HEK293 (cell line): ENCODE data around the gene C1orf115.
"Not testable (repeated sequence)": the region's sequence is repeated elsewhere in the genome, so short reads cannot be mapped to it uniquely, and the experiment has no call there.

Source experiments
- CTCF ChIA-PET: fragments of 350-600 bp; formaldehyde crosslinking; extraction: SDS; loops from one replicate; lab custom pipeline; 2021; ENCODE audit warnings: antibody characterized with exemption; lab: Yijun Ruan, JAX
- POLR2A ChIA-PET: fragments of 300-600 bp; formaldehyde crosslinking; extraction: SDS; loops from one replicate; lab custom pipeline; 2020; ENCODE audit warnings: antibody characterized with exemption, inconsistent platforms; lab: Yijun Ruan, JAX
- H3K27ac ChIP-seq: fragments of 200-500 bp; sonication (Bioruptor generic); 2 replicates; pipeline ENCODE4 v1.5.1; 2014; ENCODE audit warnings: low read depth, low read length, control low read depth, inconsistent platforms; ENCODE audit errors: extremely low read depth
- H3K36me3 ChIP-seq, 2 experiments: fragments of 200-500 bp in 1 of 2; sonication (Bioruptor generic) in 1 of 2; 1 replicate in 1 of 2; 2 replicates in 1 of 2; pipeline ENCODE4 v1.5.1; 2014 to 2017; ENCODE audit warnings: inconsistent platforms in 2 of 2, low read length in 2 of 2; ENCODE audit not compliant: control insufficient read depth in 2 of 2, insufficient read depth in 1 of 2
- H3K4me1 ChIP-seq: fragments of 200-500 bp; sonication (Bioruptor generic); 2 replicates; pipeline ENCODE4 v1.5.1; 2014; ENCODE audit warnings: mild to moderate bottlenecking, low read length, inconsistent platforms; ENCODE audit not compliant: control insufficient read depth, insufficient read depth
- H3K4me3 ChIP-seq: 2 replicates; pipeline ENCODE4 v1.5.1; 2011; ENCODE audit warnings: low read depth, mild to moderate bottlenecking, control low read depth, low read length, moderate library complexity
- H3K9me3 ChIP-seq: fragments of 200-500 bp; sonication (Bioruptor generic); 2 replicates; pipeline ENCODE4 v1.5.1; 2014; ENCODE audit warnings: low read depth, low read length, inconsistent platforms; ENCODE audit not compliant: control insufficient read depth, insufficient read depth
- BCL11B ChIP-seq: fragments of 450-650 bp; formaldehyde crosslinking; IDR thresholded peaks from 2 replicates; pipeline ENCODE4 v1.5.1; 2016; ENCODE audit warnings: low read depth, missing biosample characterization, missing genetic modification characterization
- REST ChIP-seq: fragments of 450-650 bp; formaldehyde crosslinking; IDR thresholded peaks from 2 replicates; pipeline ENCODE4 v1.5.1; 2016; ENCODE audit warnings: missing biosample characterization, missing genetic modification characterization
- SCRT1 ChIP-seq: fragments of 450-650 bp; formaldehyde crosslinking; IDR thresholded peaks from 2 replicates; pipeline ENCODE4 v1.5.1; 2016; ENCODE audit warnings: missing biosample characterization, missing genetic modification characterization, borderline replicate concordance
- SETDB1 ChIP-seq: IDR thresholded peaks from one replicate; pipeline ENCODE4 v1.6.1; 2017; ENCODE audit warnings: mild to moderate bottlenecking, low read length, moderate library complexity, mixed read lengths; ENCODE audit not compliant: insufficient read length
- TCF7L2 ChIP-seq: IDR thresholded peaks from 2 replicates; pipeline ENCODE4 v1.6.1; 2011; ENCODE audit warnings: low read depth, mild to moderate bottlenecking, inconsistent platforms, low read length, moderate library complexity, borderline replicate concordance
- ZBTB6 ChIP-seq: fragments of 450-650 bp; formaldehyde crosslinking; IDR thresholded peaks from 2 replicates; pipeline ENCODE4 v1.5.1; 2017; ENCODE audit warnings: missing biosample characterization, missing genetic modification characterization
- ZEB2 ChIP-seq: fragments of 450-650 bp; formaldehyde crosslinking; IDR thresholded peaks from 2 replicates; pipeline ENCODE4 v1.5.1; 2016; ENCODE audit warnings: missing biosample characterization, missing genetic modification characterization
- ZIC2 ChIP-seq: fragments of 450-650 bp; formaldehyde crosslinking; IDR thresholded peaks from 2 replicates; pipeline ENCODE4 v1.5.1; 2016; ENCODE audit warnings: missing biosample characterization, missing genetic modification characterization
- ZNF121 ChIP-seq: fragments of 450-650 bp; formaldehyde crosslinking; IDR thresholded peaks from 2 replicates; pipeline ENCODE4 v1.5.1; 2016; ENCODE audit warnings: missing biosample characterization, missing genetic modification characterization
- ZNF169 ChIP-seq: fragments of 450-650 bp; formaldehyde crosslinking; IDR thresholded peaks from 2 replicates; pipeline ENCODE4 v1.5.1; 2016; ENCODE audit warnings: missing biosample characterization, missing genetic modification characterization
- ZNF2 ChIP-seq: fragments of 450-650 bp; formaldehyde crosslinking; IDR thresholded peaks from 2 replicates; pipeline ENCODE4 v1.5.1; 2016; ENCODE audit warnings: missing biosample characterization, missing genetic modification characterization
- ZNF23 ChIP-seq: fragments of 450-650 bp; formaldehyde crosslinking; IDR thresholded peaks from 2 replicates; pipeline ENCODE4 v1.5.1; 2016; ENCODE audit warnings: missing biosample characterization, missing genetic modification characterization, borderline replicate concordance
- ZNF248 ChIP-seq: fragments of 450-650 bp; formaldehyde crosslinking; IDR thresholded peaks from 2 replicates; pipeline ENCODE4 v1.5.1; 2017; ENCODE audit warnings: missing biosample characterization, missing genetic modification characterization
- ZNF280C ChIP-seq: fragments of 450-650 bp; formaldehyde crosslinking; IDR thresholded peaks from 2 replicates; pipeline ENCODE4 v1.5.1; 2016; ENCODE audit warnings: missing biosample characterization, missing genetic modification characterization
- ZNF391 ChIP-seq: fragments of 450-650 bp; formaldehyde crosslinking; IDR thresholded peaks from 2 replicates; pipeline ENCODE4 v1.5.1; 2016; ENCODE audit warnings: low read depth, missing biosample characterization, missing genetic modification characterization, borderline replicate concordance
- ZNF48 ChIP-seq: fragments of 450-650 bp; formaldehyde crosslinking; IDR thresholded peaks from 2 replicates; pipeline ENCODE4 v1.5.1; 2016; ENCODE audit warnings: missing biosample characterization, missing genetic modification characterization
- ZNF501 ChIP-seq: fragments of 450-650 bp; formaldehyde crosslinking; IDR thresholded peaks from 2 replicates; pipeline ENCODE4 v1.5.1; 2016; ENCODE audit warnings: missing biosample characterization, missing genetic modification characterization
- ZNF521 ChIP-seq: fragments of 450-650 bp; formaldehyde crosslinking; IDR thresholded peaks from 2 replicates; pipeline ENCODE4 v1.5.1; 2017; ENCODE audit warnings: missing biosample characterization, mild to moderate bottlenecking, missing genetic modification characterization
- ZNF621 ChIP-seq: fragments of 450-650 bp; formaldehyde crosslinking; IDR thresholded peaks from 2 replicates; pipeline ENCODE4 v1.5.1; 2017; ENCODE audit warnings: missing biosample characterization, missing genetic modification characterization
- ZNF629 ChIP-seq: fragments of 450-650 bp; formaldehyde crosslinking; IDR thresholded peaks from 2 replicates; pipeline ENCODE4 v1.5.1; 2017; ENCODE audit warnings: missing biosample characterization, missing genetic modification characterization
- ZNF664 ChIP-seq: fragments of 450-650 bp; formaldehyde crosslinking; IDR thresholded peaks from 2 replicates; pipeline ENCODE4 v1.5.1; 2016; ENCODE audit warnings: missing biosample characterization, missing genetic modification characterization
- ZNF76 ChIP-seq: fragments of 450-650 bp; formaldehyde crosslinking; IDR thresholded peaks from 2 replicates; pipeline ENCODE4; 2016; ENCODE audit warnings: low read depth, missing biosample characterization, missing genetic modification characterization, borderline replicate concordance

The C1orf115 gene

GRCh38 chr1:220681220-220681880 is 8.8 kb upstream of the C1orf115 start:
- H3K27ac ChIP-seq, result no peak overlapping the region
- TF ChIP-seq BCL11B (tag by site-specific recombination), result no peak
- no peak for TF ChIP-seq SCRT1 (tag by site-specific recombination)
- TF ChIP-seq ZNF48 (tag by site-specific recombination), result no peak
- TF ChIP-seq TCF7L2, result no peak
- TF ChIP-seq SETDB1, result no peak
- no peak for TF ChIP-seq REST (tag by site-specific recombination)
- no peak for TF ChIP-seq ZBTB6
- no peak for TF ChIP-seq ZNF621
- TF ChIP-seq ZIC2 (tag by site-specific recombination), result no peak
- TF ChIP-seq ZNF664 (tag by site-specific recombination), result no peak
- no peak for TF ChIP-seq ZNF169 (tag by site-specific recombination)
- TF ChIP-seq ZNF121 (tag by site-specific recombination), result no peak
- no peak for TF ChIP-seq ZNF391 (tag by site-specific recombination)
- no peak for TF ChIP-seq ZNF629 (tag by site-specific recombination)
- H3K36me3 ChIP-seq, result no peaks in the 10 kb centered on the region
- no peaks in the 10 kb centered on the region for H3K9me3 ChIP-seq
- CTCF ChIA-PET, result interaction anchor here (0.6 to 2.8 kb wide), 5 partner anchors 37 to 757 kb away, joined by 3 to 12 read pairs (median 4); no protein-coding TSS in a partner anchor
- H3K4me3 ChIP-seq, result no peak overlapping the region
- POLR2A ChIA-PET, result no interaction called here
- H3K4me1 ChIP-seq, result no peaks in the 10 kb centered on the region

- no peaks in the 10 kb centered on the region for H3K4me1 ChIP-seq
- H3K4me3 ChIP-seq, result no peak overlapping the region
- no peak overlapping the region for H3K27ac ChIP-seq
- ChIA-PET POLR2A (no interaction called here), CTCF (interaction anchor here (0.7 to 0.9 kb wide), 2 partner anchors 50 to 62 kb away, joined by 3 to 4 read pairs; no protein-coding TSS in a partner anchor)
- no peaks in the 10 kb centered on the region for H3K36me3 ChIP-seq
- no peaks in the 10 kb centered on the region for H3K9me3 ChIP-seq
- TF ChIP-seq ZEB2 (tag by site-specific recombination) (no peak), ZIC2 (tag by site-specific recombination) (no peak), ZNF521 (no peak), ZNF23 (tag by site-specific recombination) (no peak), ZNF2 (tag by site-specific recombination) (no peak), ZNF248 (tag by site-specific recombination) (no peak), ZNF501 (tag by site-specific recombination) (no peak), ZNF280C (tag by site-specific recombination) (no peak), ZNF76 (tag by site-specific recombination) (no peak)
Measured at GRCh38 chr1:220682901-220683576, 7.1 kb upstream of the C1orf115 start.

GRCh38 chr1:220683716-220684115 is 6.4 kb upstream of the C1orf115 start:
- H3K9me3 ChIP-seq, H3K4me1 ChIP-seq, POLR2A ChIA-PET, H3K27ac ChIP-seq, H3K4me3 ChIP-seq, H3K36me3 ChIP-seq: not testable (repeated sequence)
- CTCF ChIA-PET, result interaction anchor here (0.9 to 2.1 kb wide), 2 partner anchors 10 to 63 kb away, joined by 4 to 9 read pairs; no protein-coding TSS in a partner anchor
